Cardiac muscle cell (in vitro differentiated cells and primary cell): ENCODE measurements around the gene CYP2W1. TPM values are rescaled to one million over a fixed set of nuclear protein-coding genes. Genes with fewer than 3 reads are reported as not detected.

Experiments
- DNase-seq, 2 donors: peaks; one replicate each; pipeline versions ENCODE4 v3.0.0 to v3.0.0-alpha.2; 2010 to 2017; ENCODE audit warnings: low read depth in 1 of 2, low spot score in 1 of 2
- H3K27ac ChIP-seq: fragments of 200-600 bp; sonication (generic); 2 replicates; pipeline ENCODE4 v1.5.1; 2016
- H3K27me3 ChIP-seq: fragments of 200-600 bp; sonication (generic); 2 replicates; pipeline ENCODE4 v1.6.0; 2016; ENCODE audit warnings: control low read depth
- H3K36me3 ChIP-seq: fragments of 200-600 bp; sonication (generic); 2 replicates; pipeline ENCODE4 v1.5.1; 2016; ENCODE audit warnings: control low read depth
- H3K4me1 ChIP-seq: fragments of 200-600 bp; sonication (generic); 2 replicates; pipeline ENCODE4 v1.8.1; 2017; ENCODE audit warnings: low read depth, mild to moderate bottlenecking, mixed run types
- H3K4me3 ChIP-seq: fragments of 200-600 bp; sonication (generic); 2 replicates; pipeline ENCODE4 v1.5.1; 2016; ENCODE audit warnings: mild to moderate bottlenecking
- H3K9me3 ChIP-seq: fragments of 200-600 bp; sonication (generic); 2 replicates; pipeline ENCODE4 v1.5.1; 2017; ENCODE audit warnings: low read depth, mild to moderate bottlenecking, control low read depth
- polyA plus RNA-seq: library from polyadenylated mRNA; unstranded; fragments of >200 nt; fragmentation: Nextera tagmentation; extraction: Ambion mirVana; gene quantifications from 2 replicates; pipeline ENCODE4 v1.2.1, GENCODE V29; 2016
- total RNA-seq: library from RNA; depleted of rRNA; stranded (reverse); fragments of >200 nt; gene quantifications from 2 replicates; pipeline ENCODE4 v1.2.3, GENCODE V29; 2016
- TF ChIP-seq, protein P1 (sequence below): IDR thresholded peaks from 2 replicates; pipeline ENCODE4 v1.5.1; 2012; ENCODE audit warnings: low read depth, mild to moderate bottlenecking, low read length

The CYP2W1 gene
- total and polyA plus RNA-seq, 2 experiments from 2014 or later: 0.10 to 3.4 TPM

DNA sequence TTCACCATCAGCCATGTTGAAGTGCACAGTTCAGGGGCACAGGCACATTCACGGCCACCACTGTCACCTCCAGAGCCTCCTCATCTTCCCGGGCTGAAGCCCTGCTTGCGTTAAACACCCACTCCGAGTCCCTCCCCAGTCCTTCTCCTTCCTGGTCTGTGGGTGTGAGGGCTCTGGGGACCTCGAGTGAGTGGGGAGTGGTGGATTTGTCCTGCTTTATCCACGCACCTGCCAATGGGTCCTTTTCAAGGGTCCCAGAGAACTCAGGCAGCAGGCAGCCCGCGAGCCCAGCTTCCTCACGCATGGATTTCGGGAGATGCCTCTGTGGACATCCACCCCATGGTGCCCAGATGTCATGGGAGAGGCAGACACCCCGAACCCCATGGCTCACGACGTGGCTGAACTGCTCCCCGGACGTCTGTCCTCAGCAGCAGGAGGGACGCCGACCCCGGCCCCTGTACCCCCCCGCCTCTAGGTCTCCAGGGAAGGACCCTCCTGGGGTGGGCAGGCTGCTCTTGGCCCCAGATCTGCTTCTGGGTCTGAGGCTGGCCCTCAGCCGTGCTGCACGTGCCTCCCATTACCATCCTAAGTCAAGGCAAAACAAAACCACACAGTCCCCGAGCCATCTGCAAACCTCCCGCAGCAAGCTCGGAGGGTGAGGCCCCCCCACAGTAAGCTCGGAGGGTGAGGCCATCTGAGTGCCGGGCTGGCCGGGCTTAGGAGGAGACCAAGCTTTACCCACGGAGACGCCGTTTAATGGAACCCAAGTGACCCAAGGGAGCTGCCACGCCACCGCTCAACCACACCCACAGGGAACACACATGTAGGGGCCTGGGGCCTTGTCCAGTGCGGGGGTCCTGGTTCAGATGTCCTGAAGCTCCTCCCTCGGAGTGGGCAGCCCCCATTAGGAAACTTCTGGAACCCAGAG lies 9.0 kb downstream of the CYP2W1 start:
- DNase-seq: no peak
- H3K4me1 ChIP-seq: peaks cover 13% of the 10 kb centered on the region

DNA sequence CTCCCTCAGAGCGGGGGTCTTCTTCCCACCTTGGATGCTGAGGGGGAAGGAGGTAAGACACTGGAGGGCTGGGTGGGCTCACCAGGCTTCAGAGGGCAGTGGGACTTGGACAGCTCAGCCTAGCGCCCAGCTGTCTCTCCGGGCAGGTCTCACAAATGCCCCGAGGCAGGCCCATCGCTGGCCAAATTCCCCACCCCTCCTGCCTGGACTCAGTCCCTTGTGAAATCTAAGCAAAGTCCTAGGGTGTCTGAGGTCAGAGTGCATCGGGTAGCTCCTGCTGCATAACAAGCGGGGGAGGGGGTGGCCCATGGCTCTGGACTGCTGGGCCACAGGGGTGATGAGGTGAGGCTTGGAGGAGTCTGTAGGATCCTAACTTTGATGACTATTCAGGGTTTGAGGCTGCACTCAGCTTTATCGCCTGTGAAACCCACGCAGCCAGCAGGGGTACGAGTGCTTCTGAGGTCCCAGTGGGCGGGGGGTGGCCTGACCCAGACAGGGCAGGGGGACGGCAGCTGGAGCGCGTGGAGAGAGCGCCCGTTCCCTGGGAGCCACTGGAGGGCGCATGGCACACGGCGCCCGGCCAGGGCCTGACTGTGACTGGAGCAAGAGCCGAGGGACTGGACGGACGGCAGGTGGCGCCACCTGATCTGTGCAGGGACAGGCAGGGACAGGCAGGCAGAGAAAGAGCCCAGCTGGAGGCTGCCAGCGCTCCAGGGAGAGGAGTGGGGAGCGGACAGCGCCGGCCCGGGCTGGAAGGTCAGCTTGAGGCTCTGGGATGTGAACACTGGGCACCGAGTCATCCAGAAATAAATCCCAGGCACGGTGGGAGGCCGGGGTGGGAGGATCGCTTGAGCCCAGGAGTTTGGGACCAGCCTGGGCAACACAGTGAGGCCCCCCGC lies 10.0 kb downstream of the CYP2W1 start:
- Histone ChIP-seq H3K4me3 (no peak overlapping the region), H3K27ac (no peak overlapping the region), H3K36me3 (peaks cover 4% of the 10 kb centered on the region), H3K27me3 (no peaks in the 10 kb centered on the region), H3K4me1 (peaks cover 13% of the 10 kb centered on the region), H3K9me3 (no peaks in the 10 kb centered on the region)
- DNase-seq: peak; percentile 97 to 98
- TF ChIP-seq, protein P1, sequence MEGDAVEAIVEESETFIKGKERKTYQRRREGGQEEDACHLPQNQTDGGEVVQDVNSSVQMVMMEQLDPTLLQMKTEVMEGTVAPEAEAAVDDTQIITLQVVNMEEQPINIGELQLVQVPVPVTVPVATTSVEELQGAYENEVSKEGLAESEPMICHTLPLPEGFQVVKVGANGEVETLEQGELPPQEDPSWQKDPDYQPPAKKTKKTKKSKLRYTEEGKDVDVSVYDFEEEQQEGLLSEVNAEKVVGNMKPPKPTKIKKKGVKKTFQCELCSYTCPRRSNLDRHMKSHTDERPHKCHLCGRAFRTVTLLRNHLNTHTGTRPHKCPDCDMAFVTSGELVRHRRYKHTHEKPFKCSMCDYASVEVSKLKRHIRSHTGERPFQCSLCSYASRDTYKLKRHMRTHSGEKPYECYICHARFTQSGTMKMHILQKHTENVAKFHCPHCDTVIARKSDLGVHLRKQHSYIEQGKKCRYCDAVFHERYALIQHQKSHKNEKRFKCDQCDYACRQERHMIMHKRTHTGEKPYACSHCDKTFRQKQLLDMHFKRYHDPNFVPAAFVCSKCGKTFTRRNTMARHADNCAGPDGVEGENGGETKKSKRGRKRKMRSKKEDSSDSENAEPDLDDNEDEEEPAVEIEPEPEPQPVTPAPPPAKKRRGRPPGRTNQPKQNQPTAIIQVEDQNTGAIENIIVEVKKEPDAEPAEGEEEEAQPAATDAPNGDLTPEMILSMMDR: peak; percentile 99

More for the DNA sequence above, 9.0 kb downstream of the CYP2W1 start:
- no peak overlapping the region for H3K4me3 ChIP-seq
- TF ChIP-seq, protein P1: no peak
- no peaks in the 10 kb centered on the region for H3K27me3 ChIP-seq
- no peak overlapping the region for H3K27ac ChIP-seq
- H3K9me3 ChIP-seq: no peaks in the 10 kb centered on the region
- H3K36me3 ChIP-seq: peaks cover 1% of the 10 kb centered on the region

DNA sequence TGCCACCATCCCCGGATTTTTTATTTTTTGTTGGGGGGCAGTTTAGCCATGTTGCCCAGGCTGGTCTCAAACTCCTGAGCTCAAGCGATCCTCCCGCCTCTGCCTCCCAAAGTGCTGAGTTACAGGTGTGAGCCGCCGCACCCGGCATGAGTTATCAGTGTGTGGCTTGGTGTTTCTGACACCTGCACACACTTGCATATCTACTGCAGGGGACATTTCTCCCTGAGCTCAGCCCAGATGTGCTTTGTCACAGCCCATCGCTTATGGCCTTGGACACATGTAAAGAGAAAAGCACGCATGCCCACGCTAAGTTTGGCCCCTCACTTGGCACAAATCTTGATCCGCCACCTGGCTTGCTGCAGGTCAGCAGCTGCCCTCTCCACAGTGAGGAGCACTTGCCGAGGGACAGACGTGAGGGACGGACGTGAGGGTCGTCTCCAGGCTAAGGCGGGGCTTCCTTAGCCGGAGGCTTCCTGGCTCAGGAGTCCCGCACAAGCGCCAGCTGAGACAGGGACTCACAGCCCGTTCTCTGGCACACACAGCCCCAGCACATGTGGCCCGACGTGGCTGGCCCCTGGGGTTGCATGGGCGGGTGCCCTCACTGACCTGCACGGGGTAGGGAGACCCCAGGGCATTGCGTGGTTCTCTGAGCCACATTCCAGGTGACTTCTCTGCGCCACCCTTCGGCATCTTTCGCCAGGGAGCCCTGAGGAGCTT lies 11.8 kb downstream of the CYP2W1 start:
- Histone ChIP-seq H3K36me3 (peaks cover 4% of the 10 kb centered on the region), H3K4me3 (no peak overlapping the region), H3K27ac (no peak overlapping the region), H3K27me3 (no peaks in the 10 kb centered on the region), H3K9me3 (no peaks in the 10 kb centered on the region), H3K4me1 (peaks cover 9% of the 10 kb centered on the region)
- TF ChIP-seq, protein P1: no peak
- no peak for DNase-seq

DNA sequence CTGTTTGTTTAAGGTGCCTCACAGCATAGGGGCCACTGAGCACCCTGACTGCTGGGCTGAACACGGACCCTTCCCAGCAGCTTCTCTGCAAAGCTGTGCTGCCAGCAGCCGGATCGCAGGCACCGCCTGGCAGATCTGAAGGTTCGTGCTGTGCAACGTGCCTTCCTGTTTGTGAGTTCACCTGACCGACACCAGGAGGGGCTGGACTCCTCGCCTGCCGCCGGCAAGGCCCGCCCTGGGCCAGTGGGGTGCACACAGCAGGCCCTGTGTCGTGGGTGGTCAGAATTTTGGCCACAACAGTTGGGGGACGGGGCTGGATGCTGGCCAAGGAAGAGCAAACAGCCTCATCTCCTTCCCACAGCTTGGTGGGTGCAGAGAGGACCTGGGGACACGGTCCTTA lies 12.6 kb downstream of the CYP2W1 start:
- Histone ChIP-seq H3K4me3 (no peak overlapping the region), H3K9me3 (no peaks in the 10 kb centered on the region), H3K4me1 (peaks cover 9% of the 10 kb centered on the region), H3K36me3 (peaks cover 4% of the 10 kb centered on the region), H3K27me3 (no peaks in the 10 kb centered on the region), H3K27ac (no peak overlapping the region)
- no peak for DNase-seq
- TF ChIP-seq, protein P1: no peak
